Measurements from ENCODE around the gene LRP5.
A peak's percentile ranks its signal among the peaks of the same experiment; 100 is the strongest.

The LRP5 gene

GRCh38 chr11:68309621-68310185, 2.7 kb upstream of the LRP5 start:
- DNase-seq = no peak

- DNase-seq = no peak
Measured at GRCh38 chr11:68311160-68312116, 953 bp upstream of the LRP5 start.

- no peak for DNase-seq
Measured at GRCh38 chr11:68312780-68313573, 586 bp downstream of the LRP5 start.

GRCh38 chr11:68313574-68314202, 1.3 kb downstream of the LRP5 start:
- DNase-seq = no peak

DNA sequence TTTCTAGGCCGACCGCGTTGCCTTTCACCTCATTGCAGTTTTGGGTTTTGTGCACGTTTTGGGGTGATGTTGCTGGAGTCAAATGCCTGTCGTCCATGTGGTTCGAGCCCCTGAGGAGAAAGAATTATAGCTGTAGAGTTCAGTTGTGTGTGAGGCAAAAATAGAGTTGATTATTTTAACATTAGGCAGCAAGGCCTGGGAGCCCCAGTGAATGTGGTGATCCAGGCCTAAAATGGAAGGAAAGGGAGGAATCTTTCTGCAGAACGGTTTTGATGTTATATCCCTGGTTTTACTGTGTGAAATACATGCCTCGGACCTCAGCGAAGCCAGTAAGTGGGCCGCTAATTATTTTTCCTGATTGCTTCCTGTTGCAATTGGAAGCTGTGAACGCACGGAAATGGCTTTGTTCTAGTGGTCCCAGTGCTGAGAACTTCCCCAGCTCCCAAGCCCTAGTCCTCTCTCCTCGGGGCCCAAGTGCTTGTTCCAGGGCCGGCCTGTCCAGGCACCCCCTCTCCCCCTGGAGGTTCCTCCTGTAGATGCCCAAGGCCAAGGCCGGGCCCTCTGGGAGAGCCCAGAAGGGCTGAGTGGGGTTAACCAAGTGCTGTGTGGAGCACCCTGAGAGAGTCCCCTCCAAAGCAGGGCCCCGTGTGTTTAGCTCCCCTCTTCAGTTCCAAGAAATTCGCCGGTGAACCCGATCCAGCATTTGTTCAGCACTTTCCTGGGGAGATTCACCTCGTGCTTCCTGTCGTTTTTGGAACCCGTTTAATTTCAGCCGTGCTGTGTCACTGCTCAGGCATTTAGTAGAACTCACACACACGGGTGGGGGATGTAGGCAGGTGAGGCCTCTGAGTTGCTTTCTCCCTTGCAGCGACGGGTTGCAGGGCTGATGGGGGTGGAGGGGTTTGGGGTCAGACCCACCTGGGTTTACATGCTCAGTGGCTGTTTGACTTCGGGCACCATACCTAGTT, 2.1 kb downstream of the LRP5 start:
- no peak for DNase-seq

GRCh38 chr11:68315171-68315920, 3.0 kb downstream of the LRP5 start:
- DNase-seq = no peak

GRCh38 chr11:68317147-68317785, 4.9 kb downstream of the LRP5 start:
- no peak for DNase-seq

- no peak for DNase-seq
Measured at GRCh38 chr11:68321293-68322051, 9.1 kb downstream of the LRP5 start.

DNA sequence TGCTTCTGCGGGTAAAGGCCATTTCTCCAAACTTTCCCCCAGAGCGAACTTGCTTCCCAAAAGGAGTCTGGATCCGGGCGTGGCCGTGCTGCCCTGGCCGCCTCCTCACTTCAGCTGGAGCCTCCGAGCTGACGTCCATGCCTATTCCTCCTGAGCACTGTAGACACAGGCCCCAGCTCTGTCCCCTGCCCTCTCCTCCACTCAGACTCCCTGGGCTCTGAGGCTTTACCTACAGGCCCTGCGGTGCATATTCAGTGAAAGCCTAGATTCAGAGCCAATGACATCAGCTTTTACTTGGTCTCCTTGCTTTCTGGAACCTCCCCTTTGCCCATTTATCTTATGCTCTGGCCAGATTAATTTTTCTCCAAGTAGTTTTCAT, 9.7 kb downstream of the LRP5 start:
- no peak for DNase-seq

- no peak for DNase-seq
Measured at GRCh38 chr11:68324241-68324640, 11.8 kb downstream of the LRP5 start.

DNA sequence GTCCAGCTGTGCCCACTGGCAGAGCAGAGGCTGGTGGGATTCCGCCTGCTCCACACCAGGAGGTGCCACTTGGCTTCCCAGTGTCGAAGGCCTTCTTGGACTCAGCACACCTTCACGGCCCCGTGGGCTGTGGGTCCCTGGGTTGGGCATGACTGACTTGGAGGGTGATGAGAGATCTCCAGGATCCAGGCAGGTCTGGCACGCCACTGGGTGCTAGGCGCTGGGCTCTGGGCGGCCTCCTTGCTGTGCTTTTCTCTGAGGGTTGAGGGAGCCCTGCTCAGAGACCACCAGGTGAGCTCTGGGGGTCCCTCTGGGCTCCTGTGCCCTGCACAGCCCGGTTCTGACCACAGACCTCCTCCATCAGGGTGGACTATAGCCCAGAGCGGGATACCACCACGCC, 12.3 kb downstream of the LRP5 start:
- DNase-seq = no peak

DNA sequence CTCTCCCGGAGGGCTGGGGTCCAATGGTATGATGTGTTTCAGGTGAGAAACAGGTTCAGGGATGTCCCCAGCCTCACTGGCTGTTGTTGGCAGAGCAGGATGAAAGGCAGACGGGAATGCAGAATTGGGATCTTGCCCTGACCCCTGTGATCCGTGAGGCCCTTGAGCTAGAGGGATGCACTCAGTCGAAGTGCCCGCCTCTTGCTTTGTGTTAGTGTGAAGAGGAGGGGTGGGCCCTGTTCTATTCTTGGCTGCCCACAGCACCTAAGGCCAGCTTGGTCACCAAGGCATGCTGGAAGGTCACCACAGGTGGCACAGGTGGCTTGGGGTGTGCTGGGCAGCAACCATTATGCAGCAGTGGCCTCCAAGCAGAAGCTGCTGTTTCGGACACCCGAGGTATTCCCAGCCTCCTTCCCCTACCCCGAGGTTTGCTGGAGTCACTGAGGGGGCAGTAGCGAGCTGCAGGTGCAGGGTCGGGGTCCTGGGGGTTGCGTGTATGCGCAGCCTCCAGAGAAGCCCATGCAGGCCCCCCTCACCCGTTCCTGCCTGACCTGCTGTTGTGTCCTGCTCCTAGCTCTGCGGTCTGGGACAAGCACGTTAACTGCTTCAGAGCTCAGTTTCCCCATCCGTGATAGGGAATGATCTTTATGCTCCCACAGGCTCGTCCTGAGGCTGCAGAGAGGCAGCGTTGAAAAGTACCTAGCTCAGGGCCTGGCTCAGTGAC, 13.0 kb downstream of the LRP5 start:
- DNase-seq = no peak

DNA sequence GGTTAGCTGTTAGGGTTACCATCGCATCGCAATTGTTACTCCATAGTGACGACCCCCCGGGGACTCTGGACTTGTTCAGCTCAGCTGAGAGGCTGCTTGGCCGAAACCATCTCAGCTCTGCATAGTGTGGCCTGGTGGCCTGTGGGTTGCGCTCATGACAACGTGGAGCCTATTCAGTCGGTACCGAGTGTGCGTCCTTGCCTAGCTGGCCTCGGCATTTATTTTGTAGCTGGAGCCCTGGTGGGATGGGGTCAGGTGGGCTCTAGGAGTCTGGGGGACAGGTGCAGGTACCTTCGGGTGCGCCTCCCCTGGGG, 13.5 kb downstream of the LRP5 start:
- no peak for DNase-seq

DNA sequence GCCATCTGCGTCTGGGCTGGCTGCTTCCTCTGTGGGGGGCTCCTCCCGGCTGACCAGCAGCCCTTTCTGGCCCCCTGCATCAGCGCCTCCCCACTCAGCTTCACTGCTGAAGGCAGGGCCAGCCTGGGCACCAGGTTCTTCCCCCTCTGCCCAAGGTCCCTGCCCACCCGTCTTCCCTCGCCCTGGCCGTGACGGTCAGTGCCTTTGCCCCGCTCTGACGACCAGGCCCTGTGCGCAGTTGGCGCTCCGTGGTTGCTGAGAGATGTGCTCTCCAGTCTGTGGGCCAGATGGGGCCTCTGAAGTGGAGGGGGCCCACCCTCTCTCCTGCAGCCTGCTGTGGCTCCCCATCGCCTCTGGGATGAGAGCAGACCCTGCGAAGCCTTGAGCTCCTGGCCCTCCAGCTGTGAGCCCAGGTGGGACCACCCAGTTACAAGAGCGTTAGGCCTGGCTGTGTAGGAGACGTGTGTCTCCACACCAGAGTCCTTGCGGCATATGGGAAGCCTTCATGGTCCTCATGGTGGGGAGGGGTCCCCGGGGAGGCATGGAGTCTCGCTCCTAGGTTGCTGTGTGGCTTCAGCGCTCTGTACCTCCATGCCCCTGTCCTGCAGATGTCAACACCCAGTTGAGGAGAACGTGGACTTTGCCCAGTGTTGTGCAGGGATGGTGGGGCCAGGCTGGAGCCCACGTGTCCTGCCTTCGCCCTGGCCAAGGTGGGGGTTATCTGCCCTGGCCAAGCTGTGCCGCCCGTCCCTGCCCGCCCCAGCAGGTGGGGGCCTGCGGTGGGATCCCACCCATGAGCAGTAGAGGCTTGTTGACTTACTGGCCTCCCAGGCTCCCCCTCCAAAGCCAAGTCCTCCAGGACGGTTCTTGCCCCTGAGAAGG, 14.2 kb downstream of the LRP5 start:
- DNase-seq = no peak

DNA sequence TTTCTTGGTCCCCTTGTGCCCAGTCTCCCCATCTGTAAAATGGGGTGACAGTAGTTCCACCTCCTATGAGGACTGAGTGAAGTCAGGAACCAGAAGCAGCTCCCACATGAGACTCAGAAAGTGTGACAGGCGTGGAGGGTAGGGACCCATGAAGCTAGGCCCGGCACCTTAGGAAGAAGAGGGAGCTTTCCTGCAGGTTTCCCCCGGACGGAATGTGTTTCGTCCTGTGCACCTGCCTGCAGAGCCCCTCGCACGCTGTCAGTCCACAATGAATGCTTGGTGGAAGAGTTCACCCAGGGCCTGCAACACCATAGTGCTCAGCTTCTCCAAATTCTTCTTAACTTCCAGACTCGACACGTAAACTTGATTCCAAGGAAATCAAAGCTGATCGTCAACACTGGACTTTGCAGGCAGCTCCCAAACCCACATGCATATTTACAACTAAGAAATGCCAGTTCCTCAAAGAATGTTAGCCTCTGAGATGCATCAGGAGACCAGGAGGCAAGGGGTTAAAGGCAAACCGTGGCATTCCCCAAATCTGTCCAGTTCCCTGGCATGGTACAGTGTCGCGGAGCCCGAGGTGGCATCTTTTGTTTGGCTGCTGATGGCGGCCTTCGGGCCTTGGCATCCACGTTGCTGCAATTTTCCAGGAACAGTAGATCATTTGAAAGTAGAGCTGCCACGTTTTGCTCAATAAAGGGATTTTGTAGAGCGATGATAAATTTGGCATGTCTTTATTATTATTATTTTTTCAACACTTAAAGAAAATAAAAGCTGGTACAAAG, 15.4 kb downstream of the LRP5 start:
- DNase-seq = no peak

DNA sequence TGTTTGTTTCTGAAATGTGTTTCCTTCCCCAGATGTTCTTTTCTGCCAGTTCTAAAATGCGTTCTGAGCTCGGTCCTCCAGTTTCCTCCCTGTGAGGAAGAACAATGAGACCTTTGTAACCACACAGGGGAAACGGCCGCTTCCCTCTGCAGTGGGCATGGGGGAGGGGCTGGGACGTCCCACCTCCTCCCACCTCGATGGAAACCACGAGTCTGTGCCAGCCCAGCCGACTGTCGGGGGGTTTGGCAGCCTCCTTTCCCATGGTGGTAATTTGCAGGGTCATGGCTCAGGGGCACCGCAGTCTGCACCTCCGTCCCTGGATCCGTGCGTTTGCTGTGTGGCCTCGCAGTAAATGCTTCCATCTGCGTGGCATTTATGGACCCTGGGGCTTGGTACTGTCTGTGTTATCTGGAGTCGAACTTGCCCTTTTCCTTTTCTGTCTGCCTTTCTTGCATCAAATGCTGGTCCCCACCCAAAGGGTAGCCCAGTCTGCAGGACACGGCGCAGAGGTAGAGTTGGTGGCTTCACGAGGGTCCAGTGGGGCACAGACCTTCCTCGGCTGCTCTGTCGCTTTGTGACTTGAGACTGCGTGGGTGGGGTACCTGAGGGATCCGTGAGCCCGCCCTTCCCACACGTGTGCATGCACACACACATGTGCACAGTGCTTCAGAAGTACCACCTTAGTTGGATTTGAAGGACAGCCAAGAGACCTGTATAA, 16.1 kb downstream of the LRP5 start:
- DNase-seq = peak in 1 of 2 donors; percentile 31

- no peak for DNase-seq
Measured at GRCh38 chr11:68329536-68329935, 17.1 kb downstream of the LRP5 start.

Measured in bone marrow (tissue), 2 donors.